Stimulated activated naive CD8-positive, alpha-beta T cell treated with anti-CD3 and anti-CD28 coated beads, Interleukin-15, Interleukin-2, amounts not matched to agents 100 U/mL and 50 U/mL, for 24 hours (primary cell): ENCODE results near the gene PRDM13.
"Not testable (repeated sequence)": the region's sequence is repeated elsewhere in the genome, so short reads cannot be mapped to it uniquely, and the experiment has no call there.

Experiments
- ATAC-seq: fragments of 150-1000 bp; cut with Tn5 transposase; one replicate; pipeline ENCODE4 v1.10.0; 2021
- DNase-seq: peaks from one replicate; pipeline ENCODE4 v3.0.0; 2021

Gene PRDM13

DNA sequence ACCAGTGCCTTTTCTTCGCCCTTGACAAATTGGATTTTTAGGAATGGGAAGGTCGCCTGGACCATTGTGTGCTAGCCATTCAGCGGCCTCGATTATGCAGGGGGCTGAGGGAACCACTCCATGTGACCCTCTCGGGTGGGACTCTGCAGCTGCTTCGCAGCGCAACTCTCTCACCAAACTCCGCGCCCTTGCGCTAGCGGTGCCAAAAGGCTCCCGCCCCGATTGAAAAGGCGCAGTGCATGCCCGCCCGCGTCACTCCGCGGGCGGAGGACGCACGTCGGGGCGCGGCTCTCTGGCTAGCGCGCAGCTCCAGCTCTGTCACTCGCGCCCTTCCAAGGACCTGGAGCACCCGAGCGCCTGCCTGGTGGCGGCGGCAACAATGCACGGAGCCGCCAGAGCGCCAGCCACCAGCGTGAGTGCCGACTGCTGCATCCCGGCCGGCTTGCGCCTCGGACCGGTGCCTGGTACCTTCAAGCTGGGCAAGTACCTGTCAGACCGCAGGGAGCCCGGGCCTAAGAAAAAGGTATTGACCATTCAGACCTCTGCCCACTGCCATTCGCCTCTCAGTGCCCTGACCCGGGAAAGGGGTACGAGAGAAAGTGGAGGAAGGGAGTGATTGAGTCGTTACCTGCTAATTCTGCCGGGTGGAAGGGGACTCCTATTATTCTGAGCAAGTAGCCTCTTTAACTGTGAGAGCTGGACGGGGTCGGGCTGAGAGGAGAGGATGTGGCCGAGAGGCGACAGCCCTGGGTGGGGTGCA is at the start of gene PRDM13:
TSS of gene PRDM13 (plus strand) at position 178 of the 760 bp plus-strand sequence. CDS start at position 380, 202 bp downstream.
- no peak for ATAC-seq

DNA sequence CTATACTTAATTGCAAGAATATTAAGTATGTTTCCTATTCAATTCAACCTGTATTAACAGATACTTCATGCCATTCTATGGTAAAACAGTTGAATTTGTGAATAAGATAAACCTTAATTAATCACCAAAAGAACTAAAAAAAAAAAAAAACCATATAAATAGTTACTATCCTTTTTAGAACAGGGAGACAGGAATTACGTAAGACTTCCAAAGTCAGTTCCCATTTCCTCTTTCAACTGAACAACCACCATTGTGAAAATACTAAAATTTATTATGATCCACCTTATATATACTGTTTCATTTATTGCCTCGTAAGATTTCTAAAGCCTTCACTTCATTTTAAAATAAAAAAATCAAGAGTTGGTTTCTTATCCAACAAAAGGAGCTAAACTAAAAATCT is 47.6 kb upstream of the PRDM13 start:
- ATAC-seq (no peak), DNase-seq (no peak)

More for the DNA sequence above, at the start of gene PRDM13:
- DNase-seq: peak; percentile 7

DNA sequence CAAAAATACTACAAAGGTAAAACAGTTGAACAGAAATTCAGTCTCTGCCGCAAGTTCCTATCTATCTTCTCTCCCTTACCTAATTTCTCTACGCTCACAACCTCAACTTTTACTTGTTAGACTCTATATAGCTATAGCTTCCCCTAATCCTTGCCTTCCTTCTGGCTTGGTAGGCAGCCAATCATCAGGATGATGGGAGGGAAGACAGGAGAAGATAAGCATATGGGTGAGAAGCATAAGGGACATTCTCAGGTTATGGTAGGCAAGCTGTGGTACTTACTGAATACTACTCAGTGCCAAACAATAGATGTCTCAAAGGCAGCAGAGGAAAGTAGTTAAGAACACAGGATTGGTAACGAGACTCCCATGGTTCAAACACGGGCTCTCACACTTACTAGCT is 46.0 kb upstream of the PRDM13 start:
- DNase-seq (no peak), ATAC-seq (no peak)

DNA sequence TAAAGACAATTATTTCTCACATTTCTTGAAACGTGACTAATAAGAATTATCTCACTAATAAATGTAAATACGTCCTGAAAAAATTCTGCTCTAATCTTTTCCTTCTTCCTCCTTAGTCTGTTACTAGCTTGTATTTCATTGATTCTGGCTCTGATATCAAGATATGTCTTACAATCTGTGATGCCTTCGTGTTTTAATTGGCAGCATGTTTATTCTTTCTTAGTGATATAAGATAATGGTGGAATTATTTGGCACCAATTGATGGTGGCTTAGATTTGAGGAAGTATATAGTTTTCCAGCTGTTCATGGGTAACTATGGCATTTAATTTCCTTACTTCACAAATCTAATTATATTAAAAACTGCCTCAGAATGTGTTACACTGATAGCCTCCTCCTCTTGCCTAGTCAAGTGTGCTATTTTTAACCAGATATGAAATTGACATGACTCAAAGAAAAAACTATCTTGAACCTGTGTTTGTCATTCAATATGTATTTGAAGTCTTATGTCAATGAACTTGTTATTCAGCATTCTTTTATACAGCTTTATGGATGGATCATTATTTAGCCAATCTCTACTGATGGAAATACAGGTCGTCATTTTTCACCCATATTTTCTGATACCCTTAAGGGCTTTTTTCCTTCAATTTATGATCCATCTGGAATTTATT is 43.4 kb upstream of the PRDM13 start:
- DNase-seq: no peak
- no peak for ATAC-seq

DNA sequence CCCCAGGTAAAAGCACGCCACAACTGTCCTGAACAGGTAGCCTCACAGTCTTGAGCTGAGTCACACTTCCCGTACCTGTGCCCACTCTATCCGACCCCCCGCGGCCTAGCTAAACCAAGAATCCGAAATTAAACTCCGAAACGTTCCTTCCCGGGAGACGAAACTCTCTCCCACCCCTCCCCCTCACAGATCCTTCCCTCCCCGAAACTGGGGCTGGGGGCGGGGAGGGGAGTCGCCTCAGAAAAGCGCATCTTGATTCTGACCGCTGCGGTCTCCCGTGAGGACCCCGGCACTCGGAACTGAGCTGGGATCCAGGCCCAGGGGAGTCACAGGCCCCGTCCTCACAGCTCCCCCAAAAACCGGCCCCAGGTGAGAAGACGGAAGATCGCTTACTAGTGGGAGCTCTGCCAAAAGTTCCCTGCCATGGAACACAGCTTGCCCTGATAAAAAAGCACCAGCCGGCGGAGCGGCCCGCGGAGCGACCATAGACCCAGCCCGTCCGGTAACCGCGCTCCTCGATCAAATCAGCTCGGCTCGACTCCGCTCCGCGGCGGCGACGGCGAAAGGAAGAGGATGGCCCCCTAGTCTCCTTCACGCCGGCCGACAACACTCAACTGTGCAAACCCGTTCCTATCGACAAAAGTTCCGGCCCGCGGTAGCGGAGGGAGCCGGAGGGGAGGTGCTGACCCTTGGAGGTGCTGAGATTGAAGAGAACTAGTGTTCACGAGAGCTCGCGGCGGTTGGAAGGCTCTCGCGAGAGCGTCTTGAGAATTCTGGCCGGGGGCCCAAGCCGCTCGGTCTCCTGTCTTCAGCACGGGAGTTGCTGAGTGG is 38.3 kb upstream of the PRDM13 start, which contains the start of gene CCNC:
TSS of gene CCNC (minus strand) at position 558 of the 831 bp plus-strand sequence. CDS start at position 425, 133 bp downstream.
- ATAC-seq: peak; percentile 100
- peak; percentile 93 for DNase-seq

DNA sequence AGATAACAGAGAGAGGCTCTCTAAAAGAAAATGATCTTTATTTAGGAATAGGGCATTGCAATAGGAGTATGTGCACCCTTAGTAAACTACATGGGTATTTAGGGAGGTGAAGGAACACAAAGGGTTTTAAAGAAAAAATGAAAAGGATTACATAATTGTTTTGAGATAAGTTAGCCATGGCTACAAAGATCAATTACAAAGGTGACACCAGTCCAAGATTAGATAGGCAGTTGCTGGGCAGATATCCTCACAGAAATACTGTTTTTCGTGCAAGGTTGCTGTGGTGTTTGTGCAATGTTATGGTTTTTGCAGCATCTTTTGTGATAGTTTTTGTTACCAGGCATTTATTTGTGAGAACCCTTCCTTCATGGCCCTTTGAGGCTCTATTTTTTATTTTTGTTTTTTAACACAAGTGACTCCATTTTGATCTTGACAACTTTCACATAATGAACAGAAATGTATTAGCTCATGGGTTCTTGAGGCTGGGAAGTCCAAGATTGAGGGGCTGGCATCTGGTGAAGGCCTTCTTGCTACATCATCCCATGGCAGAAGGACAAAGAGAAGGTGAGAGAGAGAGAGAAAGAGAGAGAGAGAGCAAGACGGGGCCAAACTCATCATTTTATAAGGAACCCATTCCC is 32.5 kb upstream of the PRDM13 start:
- ATAC-seq: no peak
- no peak for DNase-seq

DNA sequence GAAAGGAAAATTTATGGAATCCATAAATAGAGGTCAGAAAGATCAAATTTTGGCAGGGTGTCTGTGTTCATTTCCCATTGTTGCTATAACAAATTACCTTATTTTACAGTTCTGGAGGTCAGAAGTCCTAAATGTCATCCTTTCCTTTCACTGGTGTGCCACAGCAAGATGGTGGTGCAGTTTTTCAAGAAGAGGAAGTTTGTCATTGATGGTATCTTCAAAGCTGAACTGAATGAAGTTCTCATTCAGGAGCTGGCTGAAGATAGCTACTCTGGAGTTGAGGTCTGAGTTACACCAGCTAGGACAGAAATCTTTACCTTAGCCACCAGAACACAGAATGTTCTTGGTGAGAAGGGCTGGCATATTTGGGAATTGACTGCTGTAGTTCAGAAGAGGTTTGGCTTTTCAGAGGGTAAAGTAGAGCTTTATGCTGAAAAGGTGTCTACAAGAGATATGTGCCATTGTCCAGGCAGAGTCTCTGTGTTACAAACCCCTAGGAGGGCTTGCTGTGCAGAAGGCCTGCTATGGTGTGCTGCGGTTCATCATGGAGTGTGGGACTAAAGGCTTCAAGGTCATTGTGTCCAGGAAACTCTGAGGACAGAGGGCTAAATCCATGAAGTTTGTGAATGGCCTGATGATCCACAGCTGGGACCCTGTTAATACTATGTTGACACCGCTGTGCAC is 30.9 kb upstream of the PRDM13 start:
- ATAC-seq: no peak

DNA sequence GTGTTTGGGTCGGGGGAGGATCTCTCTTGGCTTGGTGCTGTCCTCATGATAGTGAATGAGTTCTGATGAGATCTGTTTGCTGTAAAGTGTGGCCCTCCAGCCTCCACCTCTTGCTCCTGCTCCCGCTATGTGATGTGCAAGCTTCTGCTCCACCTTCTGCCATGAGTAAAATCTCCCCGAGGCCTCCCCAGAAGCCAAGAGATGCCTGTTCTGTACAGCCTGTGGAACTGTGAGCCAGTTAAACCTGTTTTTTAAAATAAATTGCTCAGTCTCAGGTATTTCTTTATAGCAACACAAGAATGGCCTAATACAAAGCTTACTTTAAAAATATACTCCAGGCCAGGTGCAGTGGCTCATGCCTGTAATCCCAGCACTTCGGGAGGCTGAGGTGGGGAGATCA is 26.9 kb upstream of the PRDM13 start:
- no peak for ATAC-seq

More for the DNA sequence above, 30.9 kb upstream of the PRDM13 start:
- DNase-seq: no peak

DNA sequence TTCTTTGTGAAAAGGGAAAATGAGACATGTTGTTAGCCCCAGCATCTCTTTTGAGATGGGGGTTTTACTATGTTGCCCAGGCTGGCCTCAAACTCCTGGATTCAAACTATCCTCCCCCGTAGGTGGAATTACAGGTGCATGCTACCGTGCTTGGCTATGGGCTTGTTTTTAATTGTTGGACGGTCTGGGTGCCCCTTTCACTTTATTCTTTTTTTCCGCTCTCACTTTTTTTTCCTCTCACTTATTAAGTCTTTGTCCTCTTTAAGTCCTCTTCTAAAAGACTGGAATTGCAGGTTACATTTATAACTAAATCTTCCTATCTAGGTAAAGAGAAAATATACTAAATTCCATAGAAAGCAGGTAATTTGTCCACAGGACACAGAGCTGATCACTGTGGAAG is 18.8 kb upstream of the PRDM13 start:
- DNase-seq (no peak), ATAC-seq (no peak)

More for the DNA sequence above, 26.9 kb upstream of the PRDM13 start:
- DNase-seq: no peak

DNA sequence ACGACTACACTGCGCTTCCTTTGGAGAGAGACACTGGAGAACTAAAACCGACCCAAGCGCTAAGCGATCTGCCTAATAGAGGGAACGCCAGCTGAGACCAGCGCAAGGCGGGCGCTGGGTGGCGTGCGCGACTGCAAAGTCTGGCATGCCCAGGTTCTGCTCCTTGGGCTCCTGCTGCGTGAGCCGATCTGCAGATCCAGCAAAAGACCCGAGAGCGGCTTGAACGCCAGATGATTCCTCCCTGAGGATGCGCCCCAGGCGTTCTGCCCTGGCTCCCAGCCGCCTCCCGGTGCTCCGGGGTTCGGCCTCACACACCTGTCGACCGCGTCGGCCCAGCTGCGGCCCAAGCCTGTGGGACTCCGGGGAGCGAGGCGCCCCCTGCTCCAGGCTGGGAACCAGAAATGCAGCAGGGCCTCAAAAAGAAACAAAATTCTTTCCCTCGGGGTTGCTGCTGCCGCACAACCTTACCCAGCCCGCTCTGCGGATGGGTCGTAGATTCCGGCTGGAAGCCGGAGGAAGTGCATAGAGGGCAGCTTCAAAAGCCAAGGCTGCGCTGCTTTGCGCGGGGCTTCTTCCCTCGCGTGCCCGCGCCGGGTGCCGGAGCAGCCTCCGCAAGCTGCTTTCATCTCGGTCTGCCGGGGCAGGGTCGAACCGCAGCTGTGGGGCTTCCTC is 17.9 kb upstream of the PRDM13 start:
- peak; percentile 93 for ATAC-seq

DNA sequence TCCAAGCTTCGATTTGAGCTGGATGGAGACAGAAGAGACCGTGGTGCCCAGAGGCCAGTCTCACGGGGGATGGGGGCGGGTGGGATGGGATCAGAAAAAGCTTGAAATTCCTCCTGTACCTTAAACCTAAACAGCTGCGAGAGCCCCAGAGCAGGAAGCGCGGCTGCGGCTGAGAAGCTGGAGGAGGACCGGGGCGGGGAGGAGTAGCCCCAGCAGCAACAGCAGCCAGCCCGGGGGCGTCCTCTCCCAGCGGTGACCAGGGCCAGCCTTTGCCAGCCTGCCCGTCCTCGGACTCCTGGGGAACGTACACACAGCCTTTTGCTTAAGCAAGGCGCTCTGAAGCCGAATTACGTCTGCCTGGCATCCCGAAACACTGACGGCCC is 17.4 kb upstream of the PRDM13 start:
- ATAC-seq: peak; percentile 8

More for the DNA sequence above, 17.9 kb upstream of the PRDM13 start:
- DNase-seq: peak; percentile 69

DNA sequence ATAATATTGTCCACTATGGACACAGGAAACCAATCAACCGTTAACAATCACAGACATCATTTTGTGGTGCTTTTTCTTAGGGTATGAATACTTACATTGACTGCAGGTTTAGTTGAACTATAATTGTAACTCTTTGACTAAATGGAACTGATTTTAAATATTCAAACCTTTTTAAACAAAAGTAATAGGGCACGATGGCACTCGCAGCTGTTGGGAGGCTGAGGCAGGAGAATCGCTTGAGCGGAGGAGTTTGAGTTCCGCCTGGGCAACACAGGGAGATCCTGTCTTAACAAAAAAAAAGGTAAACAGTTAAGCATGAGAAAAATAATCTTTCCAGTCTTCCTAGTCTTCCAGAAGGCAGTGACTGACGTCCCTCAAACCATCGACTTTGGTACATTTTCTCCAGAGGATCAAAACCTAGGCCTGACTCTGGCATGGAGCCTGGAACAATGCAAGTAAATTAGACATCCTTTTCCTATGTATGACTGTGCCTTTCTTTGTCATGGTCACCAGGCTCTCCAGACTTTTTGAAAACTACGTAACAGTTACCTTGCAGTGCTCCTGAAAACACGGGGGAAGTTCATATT is 16.6 kb upstream of the PRDM13 start:
- DNase-seq: no peak
- ATAC-seq: no peak

More for the DNA sequence above, 17.4 kb upstream of the PRDM13 start:
- DNase-seq: no peak

DNA sequence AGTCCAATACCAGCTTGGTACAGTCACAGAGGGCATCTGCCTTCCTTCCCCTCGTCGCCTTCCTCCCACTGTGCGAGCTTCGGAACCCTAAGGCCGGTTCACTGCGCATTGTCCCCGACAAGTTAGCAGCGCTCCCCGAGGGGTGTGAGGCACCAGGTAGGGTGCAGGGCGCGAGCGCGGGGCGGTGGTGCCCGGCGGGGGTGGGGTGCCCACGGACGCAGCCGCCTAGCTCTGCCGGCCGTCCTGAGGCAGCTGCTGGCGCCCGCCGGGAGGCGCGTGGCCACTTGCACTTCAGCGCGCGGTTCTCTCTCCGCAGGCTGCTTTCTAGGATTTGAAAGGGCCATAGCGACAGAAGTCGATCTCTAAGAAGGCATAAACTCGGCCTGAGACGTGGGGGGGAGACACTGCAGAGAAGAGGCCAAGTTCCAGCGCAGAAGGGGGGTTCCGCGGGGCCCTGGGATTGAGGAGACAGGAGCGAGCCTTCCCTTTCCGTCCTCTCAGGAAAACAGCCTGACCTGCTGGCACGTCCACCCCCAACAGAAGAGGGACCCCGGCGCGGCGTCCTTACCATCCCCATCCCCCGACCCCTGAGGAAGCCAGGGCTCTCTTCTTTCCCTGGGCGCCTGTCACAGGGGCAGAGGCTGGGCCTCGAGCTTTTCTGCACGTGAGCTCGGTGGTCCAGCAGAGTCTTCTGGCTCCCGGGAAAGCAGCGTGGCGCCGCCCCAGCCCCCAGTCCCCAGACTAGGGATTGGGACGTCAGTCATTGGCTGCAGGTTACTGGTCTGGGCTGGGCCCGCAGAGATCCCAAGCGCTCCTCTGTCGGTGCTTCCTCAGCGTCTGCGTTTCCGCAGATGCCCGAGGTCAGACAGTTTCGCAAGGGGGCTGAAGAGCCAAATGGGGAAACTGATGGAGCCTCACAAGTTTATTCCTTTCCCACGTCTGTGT is 15.6 kb upstream of the PRDM13 start:
- no peak for DNase-seq
- no peak for ATAC-seq

DNA sequence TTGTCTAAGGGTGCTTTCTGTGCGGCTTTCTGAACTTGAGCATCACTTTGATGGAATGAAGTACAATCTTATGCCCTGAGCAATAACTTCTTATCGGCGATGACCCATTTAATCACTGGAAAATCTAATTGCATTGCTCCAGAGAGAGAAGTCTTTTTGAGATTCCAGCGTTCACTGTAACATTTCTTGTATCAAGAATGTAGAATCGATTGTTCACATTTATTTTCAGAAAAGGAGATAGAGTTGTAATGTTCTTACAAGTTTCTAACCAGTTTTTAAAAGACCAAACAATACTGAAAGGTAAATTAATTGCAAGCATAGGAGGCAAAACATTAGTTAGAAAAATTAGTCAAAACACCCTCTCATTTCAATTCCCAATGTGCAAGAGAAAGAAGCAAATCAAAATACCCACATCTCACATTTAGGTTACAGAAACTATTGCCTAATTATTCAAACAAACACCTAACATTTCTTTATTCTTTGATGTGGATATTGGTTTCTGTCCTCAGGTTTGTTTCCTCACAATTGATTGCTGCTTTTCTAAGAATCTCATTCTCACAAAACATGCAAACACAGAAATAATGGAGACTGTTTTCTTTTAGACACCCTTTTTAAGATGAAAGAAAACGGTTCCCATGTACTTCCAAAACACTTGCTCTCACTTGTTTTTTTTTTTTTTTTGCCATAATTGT is 14.8 kb upstream of the PRDM13 start:
- no peak for DNase-seq
- ATAC-seq: no peak

DNA sequence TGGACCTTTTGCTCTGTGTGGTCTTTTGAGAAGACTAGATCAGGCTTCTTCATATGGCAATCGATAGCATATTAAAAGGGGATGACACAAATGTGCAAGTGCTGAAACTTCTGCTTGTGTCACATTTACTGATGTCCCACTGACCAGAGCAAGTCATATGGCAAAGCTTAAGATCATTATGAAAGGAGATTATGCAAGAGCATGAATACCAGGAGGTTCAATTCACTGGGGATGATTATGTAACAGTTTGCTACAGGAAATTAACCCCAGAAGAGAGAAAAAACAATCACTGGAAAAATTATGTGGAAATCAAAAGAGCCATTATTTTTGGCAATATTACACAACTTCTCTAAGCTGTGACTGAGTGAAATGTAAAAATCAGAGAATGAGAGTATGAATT is 13.7 kb upstream of the PRDM13 start:
- no peak for DNase-seq
- no peak for ATAC-seq

DNA sequence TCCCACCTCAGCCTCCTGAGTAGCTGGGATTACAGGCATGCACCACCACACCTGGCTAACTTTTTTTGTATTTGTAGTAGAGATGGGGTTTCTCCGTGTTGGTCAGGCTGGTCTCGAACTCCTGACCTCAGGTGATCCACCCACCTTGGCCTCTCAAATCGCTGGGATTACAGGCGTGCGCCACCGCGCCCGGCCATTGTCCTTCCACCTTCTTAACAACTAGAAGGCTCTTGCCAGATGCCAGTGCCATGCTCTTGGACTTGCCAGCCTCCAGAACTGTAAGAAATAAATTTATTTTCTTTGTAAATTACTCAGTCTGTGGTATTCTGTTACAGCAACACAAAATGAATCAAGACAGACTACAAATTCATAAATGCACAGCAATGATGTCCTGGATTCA is 11.9 kb upstream of the PRDM13 start:
- ATAC-seq, DNase-seq: not testable (repeated sequence)

DNA sequence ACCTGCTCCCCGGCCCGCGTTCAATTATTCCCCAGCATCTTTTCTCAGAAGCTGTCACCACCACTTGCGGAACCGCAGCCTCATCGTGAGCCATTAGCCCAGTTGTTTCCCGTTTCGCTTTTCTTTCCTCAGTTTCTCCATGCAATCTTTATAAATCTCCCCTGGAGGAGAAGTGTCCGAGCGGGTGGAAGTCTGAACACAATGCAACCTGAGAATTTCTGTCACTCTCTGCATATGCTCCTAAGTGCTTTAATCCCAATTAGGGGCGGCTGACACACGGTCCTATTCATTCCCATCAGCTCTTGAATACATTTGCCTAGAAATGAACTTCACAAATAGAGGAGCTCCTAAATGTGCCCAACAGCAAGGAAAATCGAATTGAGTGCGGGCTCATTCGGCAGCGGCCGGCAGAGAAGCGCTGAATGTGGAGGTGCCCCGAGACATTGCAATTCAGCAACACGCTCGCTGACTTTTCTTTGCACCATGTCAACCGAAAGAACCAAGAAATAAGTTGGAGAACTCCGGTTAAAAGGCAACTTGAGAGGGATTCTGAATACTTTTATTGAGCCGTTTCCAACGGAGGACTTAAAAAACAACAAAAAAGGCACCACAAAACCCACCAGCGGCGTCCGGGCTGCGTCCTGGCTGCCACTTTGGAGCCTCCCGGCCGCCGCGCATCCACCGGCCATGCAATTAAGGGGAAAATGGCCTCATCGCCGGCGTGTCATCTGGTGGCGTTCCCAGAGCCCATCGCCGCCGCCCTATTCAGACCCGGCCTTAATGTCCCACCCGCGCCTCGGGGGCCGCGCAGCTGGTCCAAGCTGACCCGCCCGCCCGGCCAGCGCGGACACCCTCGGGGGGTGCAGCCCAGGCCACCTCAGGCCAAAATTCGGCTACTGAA is 3.9 kb upstream of the PRDM13 start:
- peak; percentile 8 for ATAC-seq

More for the DNA sequence above, 3.9 kb upstream of the PRDM13 start:
- DNase-seq: peak; percentile 15
